K562 (cell line): ENCODE results near the gene MRPL58. TPM values are rescaled to one million over a fixed set of nuclear protein-coding genes. Genes with fewer than 3 reads are reported as not detected.
A peak's percentile ranks its signal among the peaks of the same experiment; 100 is the strongest.

ENCODE experiments used
- ARID4B ChIP-seq: sonication (generic); formaldehyde crosslinking; IDR thresholded peaks from 2 replicates; pipeline ENCODE4 v1.8.0; 2022; ENCODE audit warnings: mild to moderate bottlenecking, missing genetic modification reagents
- CHD7 ChIP-seq: fragments of 200-600 bp; sonication (generic); IDR thresholded peaks from one replicate; pipeline ENCODE4 v1.6.1; 2012; ENCODE audit warnings: mild to moderate bottlenecking, low read depth, low read length, inconsistent platforms
- NKRF ChIP-seq: fragments of 450-650 bp; IDR thresholded peaks from 2 replicates; pipeline ENCODE4 v1.6.1; 2016; ENCODE audit warnings: borderline replicate concordance
- SAFB ChIP-seq: fragments of 200-400 bp; formaldehyde crosslinking; IDR thresholded peaks from 2 replicates; pipeline ENCODE4 v1.6.1; 2017; ENCODE audit warnings: low read depth, low read length, borderline replicate concordance
- SRSF3 ChIP-seq: fragments of 200-400 bp; formaldehyde crosslinking; IDR thresholded peaks from 2 replicates; pipeline ENCODE4 v1.6.1; 2016; ENCODE audit warnings: mild to moderate bottlenecking, low read length, moderate library complexity; ENCODE audit not compliant: insufficient read depth
- TAF1 ChIP-seq: IDR thresholded peaks from 2 replicates; pipeline ENCODE4 v1.6.1; 2011; ENCODE audit warnings: mild to moderate bottlenecking, low read length, moderate library complexity; ENCODE audit not compliant: insufficient read depth, control insufficient read depth, severe bottlenecking; ENCODE audit errors: extremely low read depth
- ZKSCAN3 ChIP-seq: fragments of 250-450 bp; sonication (Bioruptor Pico); IDR thresholded peaks from 2 replicates; pipeline ENCODE4 v1.4.0; 2020
- polyA plus RNA-seq, 8 experiments: library from polyadenylated mRNA; depleted of rRNA in 4 of 8; stranded (reverse) in 5 of 8; unstranded in 3 of 8; fragments of >200 nt; fragmentation: Nextera tagmentation in 2 of 8; fragmentation: Illumina TruSeq in 1 of 8; extraction: Ambion mirVana in 2 of 8; extraction: Trizol in 1 of 8; gene quantifications; 2 replicates each; pipeline versions ENCODE4 v1.2.1 to v1.2.3, GENCODE V29; 2011 to 2014; ENCODE audit warnings: inconsistent platforms in 1 of 8, missing spikeins in 1 of 8
- total RNA-seq, 7 experiments: library from RNA; depleted of rRNA in 6 of 7; stranded (reverse); fragments of >200 nt in 6 of 7; fragmentation: Illumina TruSeq in 2 of 7; extraction: Trizol in 2 of 7; gene quantifications; 2 replicates each; pipeline versions ENCODE4 v1.2.1 to v1.2.3, GENCODE V29; 2011 to 2021; ENCODE audit warnings: low replicate concordance in 1 of 7

Gene MRPL58
- total and polyA plus RNA-seq, 9 of the 15 experiments (the other 6 are each of a cell fraction or from before 2014, with no cell fraction given): 30.8 to 107 (median 72.4) TPM

GRCh38 chr17:75046407-75047289 is 34.2 kb downstream of the MRPL58 start, which contains the start of the genes ATP5PD and KCTD2 (continued):
- TF ChIP-seq ARID4B (CRISPR knock-in tag) (peak; percentile 65), SRSF3 (no peak), CHD7 (no peak), ZKSCAN3 (no peak), TAF1 (peak; percentile 86), NKRF (peak; percentile 82), SAFB (no peak)
